ENCODE measurements around the gene VCPKMT.
"Not testable (repeated sequence)": the region's sequence is repeated elsewhere in the genome, so short reads cannot be mapped to it uniquely, and the experiment has no call there.

Gene VCPKMT

DNA sequence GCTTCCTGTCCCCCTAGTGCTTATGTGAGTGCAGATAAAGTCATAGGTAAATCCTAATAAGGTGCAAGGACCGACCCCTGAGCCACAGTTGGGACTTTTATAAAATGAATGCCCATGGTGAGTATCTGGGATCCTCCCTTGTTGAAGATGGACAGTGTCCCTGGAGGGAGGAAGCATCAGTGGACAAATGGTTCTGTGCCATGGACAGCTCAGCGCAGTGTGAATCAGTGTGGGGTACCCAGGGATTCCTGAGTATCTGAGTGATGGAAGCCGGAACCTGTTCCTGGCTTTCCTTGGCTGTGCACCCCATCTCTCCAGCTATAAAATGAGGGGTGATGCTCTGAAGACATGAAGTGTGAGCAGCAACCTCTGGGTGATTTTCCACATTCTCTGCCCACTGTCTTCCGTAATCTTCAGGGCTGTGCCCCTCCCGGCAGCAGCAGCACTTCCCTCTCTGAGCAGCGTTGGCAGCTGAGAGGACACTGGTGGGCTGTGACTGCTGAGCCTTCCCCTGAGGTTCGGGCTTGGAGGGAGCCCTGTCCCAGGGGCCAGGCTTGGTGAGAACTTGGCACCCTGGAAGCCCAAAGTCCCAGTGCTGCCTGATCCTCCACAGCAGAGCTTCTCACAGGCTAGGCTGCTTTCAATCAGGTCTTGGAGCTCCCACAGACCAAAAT, 25.0 kb downstream of the VCPKMT start:
- no peak for DNase-seq

DNA sequence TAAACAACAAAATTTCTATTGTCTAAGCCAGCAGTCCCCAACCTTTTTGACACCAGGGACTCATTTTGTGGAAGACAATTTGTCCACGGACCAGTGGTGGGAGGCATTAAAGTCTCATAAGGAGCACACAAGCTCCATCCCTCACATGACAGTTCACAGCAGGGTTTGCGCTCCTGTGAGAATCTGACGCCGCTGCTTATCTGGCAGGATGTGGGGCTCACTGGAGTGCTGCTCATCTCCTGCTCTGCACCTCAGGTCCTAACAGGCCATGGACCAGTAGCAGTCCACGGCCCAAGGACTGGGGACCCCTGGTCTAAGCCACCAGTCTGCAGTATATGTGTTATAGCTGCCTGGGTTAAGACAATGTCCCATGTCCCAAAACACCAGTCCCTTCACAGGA, 27.2 kb downstream of the VCPKMT start:
- no peak for DNase-seq

DNA sequence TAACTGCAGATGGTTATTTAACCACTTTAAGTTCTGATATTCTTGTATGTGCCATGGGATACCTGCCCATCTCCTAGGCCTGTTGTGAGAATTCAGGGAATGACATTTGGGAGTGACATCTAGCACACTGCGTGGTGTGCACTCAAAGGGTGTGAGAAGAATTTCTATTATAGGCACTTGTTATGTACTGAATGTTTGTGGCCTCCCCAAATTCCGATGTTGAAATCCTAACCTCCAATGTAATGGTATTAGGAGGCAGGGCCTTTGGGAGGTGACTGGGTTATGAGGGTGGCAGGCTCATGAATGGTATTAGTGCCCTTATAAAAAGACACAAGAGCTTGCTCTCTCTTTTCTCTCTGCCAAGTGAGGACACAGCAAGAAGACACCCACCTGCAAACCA, 27.6 kb downstream of the VCPKMT start:
- no peak for DNase-seq

GRCh38 chr14:50088117-50088515, 28.3 kb downstream of the VCPKMT start:
- no peak for DNase-seq

- DNase-seq: no peak
Measured at GRCh38 chr14:50087341-50088116, 28.8 kb downstream of the VCPKMT start.

DNA sequence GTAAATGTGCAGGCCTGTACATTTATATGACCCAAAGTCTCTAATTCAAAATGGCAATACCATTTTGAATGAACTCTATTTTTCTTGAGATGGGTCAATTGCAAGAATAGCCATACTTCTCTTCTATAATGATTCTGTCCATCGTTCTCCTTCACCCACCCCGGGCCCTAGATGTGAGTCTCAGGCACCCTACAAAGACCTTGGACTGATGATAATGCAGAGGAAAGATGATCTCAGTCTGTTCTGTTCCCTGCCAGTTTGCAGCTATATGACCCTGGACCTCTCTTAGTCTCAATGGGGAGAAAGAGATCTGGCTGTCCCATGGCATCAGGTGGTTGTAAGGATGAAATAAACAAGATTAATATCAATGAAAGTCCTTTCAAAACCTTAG, 30.1 kb downstream of the VCPKMT start:
- no peak for DNase-seq

DNA sequence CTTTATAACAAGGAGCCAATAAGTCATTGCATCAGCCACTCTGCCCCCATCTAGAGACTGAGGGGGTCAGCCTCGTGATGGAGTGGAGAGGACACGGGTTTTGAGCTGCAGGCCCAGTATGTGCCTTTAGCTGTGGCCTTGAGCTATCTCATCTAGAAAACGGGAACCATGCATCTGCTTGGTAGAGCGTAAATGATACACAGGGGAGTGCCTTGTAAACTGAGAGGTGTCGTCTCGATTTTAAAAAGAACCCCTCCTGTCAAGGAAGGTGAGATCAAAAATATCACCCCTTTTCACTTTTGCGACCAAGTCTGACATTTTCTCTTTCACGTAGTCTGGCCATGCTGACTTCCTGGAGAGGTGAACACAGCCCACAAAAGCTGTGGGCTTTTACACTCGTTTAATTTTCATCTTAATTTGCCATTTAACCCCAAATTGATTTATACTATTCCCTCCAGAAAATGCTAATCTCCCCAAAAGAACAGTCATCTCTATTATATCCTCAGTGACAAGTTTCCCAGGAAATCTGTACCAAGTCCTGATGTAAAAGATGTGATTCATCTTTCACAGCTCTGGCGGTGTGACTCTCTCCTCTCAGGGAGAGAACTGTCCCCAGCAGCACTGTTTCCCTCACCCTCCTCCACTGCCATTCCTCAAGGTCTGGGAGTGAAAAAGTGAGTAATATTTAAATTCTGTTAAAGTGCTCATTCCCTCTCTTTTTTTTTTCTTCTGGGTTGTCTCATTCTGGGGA, 30.6 kb downstream of the VCPKMT start:
- DNase-seq: no peak

GRCh38 chr14:50084666-50085065, 31.7 kb downstream of the VCPKMT start:
- DNase-seq: no peak

DNA sequence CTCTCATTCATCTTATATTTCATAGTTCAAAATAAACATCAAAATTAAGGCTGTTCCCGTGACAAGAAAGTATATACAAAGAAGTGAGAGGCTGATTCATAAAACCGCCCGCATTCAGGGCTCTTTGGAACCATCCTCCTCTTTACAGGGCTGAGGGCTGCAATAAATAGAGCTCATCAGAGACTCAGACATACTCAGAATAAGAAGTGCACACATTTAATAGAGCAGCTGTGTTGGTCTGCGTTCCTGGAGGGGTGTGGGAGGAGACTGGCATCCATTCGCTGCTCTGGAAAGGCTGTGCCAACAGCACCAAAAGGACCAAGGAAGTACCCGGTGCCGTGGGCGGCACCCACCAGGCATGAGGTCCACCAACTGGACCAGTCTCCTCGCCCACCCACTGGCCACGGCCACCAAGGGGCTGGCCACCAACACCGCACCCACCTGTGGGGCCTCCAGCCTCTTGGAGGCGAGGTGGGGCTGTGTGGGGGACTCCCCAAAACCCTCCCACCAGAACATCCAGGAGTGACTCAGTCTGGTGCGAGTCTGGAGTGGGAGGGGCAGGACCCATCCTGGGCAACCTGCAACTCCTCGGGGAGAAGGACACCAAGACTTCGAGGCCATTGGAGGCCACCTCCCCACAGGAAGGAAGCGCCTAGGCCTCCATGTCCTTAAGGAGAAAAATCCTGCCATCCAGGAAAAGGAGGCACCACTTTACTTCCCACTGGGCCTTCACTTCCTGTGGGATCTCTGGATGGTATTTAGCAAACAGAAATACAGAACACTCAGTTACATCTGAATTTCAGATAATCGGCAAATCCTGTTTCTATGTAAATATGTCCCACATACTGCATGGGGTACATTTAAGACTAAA, 32.7 kb downstream of the VCPKMT start:
- DNase-seq: no peak

DNA sequence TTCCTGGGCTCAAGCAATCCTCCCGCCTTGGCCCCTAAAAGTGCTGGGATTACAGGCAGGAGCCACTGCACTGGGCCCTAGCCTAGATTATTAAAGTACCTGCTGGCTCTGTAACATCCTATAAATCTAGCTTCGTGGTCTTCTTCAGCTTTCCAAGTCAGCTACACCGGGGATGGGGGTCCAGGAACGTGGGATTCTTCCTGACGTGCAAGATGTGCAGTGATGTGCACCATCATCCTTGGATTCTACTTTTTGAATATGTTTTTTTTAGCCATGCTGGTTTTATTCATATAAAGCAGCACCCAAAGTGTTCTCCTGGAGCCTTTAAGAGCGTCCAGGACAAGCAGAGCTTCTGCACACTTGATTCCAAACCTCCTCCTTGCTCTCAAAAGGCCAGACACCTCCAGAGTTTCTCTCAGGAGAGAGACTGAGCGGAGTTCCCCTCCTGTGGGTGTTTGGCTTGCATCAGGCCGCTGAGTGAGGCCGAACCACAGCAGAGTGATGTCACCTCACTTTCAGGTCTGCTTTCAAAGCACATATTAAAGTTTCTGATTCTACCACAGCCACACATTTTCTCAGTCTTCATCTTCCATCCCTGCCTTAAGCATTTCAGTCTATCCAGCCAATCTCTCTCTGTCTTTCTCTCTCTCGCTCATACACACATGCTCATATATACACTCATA, 33.4 kb downstream of the VCPKMT start:
- no peak for DNase-seq

DNA sequence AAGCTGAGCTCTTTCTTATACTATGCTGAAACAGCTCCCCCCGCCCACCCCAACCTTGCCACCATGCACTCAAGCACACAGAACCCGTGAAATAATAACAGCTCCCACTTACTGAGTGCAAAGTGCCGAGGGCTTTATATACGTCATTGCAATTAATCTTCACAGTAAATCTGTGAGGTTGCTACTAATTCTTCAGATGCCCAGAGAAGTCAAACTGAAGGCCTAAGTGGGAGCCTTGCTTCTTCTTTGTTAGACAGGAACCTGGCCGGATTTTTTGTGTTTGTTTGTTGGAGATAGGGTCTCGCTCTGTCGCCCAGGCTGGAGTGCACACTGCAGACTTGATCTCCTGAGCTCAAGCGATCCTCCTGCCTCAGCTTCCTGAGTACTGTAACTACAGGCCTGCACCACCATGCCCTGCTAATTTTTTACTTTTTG, 34.0 kb downstream of the VCPKMT start:
- DNase-seq: no peak

GRCh38 chr14:50079103-50079502, 37.3 kb downstream of the VCPKMT start:
- not testable (repeated sequence) for DNase-seq

GRCh38 chr14:50073663-50074062, 42.7 kb downstream of the VCPKMT start:
- not testable (repeated sequence) for DNase-seq

GRCh38 chr14:50072395-50072794, 44.0 kb downstream of the VCPKMT start:
- no peak for DNase-seq

GRCh38 chr14:50070840-50071548, 45.4 kb downstream of the VCPKMT start:
- DNase-seq: no peak

GRCh38 chr14:50070230-50070629, 46.1 kb downstream of the VCPKMT start:
- no peak for DNase-seq

DNA sequence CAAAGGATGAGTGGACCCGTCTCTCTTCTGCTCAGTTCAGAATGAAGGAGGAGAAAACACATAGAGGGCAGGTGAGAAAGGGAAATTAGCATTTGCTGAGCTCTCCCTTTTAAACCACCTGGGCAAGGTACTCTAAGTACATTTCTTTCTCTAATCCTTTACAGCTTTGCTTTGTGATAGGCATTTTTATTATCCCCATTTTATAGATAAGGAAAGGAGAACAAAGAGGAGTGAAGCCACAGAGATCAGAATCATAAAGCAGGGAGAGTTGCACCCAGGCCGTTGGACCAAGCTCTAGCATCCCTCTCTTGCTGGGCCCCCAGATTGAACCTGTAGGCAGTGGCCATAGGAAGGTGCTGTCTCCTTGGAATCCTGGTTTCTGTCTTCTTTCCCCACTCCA, 47.0 kb downstream of the VCPKMT start:
- DNase-seq: no peak

GRCh38 chr14:50068496-50068895, 47.9 kb downstream of the VCPKMT start:
- DNase-seq: no peak

- no peak for DNase-seq
Measured at GRCh38 chr14:50067723-50068495, 48.5 kb downstream of the VCPKMT start.

DNA sequence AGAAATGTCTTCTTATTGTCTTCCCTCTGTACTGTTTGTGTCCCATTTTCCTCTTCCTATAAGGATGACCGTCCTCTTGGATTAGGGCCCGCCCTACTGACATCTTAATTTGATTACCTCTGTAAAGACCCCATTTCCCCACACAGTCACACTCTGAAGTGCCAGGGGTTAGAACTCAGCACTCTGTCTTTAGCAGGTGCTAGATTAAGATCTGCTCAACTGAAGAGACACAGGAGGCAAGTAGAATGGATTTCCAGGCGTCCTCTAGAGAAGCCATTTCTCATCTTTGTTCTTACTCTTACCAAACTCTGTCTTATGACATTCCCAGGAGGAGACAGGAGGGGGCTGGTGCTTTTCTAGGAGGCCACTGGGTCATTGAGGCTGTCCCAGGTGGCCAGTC, 50.8 kb downstream of the VCPKMT start:
- DNase-seq: no peak

- no peak for DNase-seq
Measured at GRCh38 chr14:50064993-50065392, 51.4 kb downstream of the VCPKMT start.

Measured in DMS79 (cell line).